Measurements from ENCODE around the gene NDFIP1.

DNA sequence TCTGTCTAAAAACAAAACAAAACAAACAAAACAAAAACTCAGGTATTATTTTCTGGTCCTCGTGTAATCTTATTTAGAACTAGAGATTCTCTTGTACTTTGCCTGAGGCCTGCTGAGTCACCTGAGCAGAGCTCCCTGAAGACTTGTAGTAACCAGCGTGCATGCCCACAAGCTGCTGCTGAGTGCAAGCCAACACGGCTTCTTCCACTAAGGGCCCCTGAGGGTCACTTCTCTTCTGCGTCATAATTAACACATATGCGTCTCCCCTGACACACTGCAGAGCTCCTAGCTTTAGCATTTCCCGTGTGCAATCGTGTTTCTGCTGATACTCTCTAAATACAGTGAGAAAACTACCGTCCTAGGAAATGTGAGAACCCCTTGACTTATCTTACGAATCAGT, 10.9 kb upstream of the NDFIP1 start:
- TF ChIP-seq CTCF (IDR thresholded peaks at IDR 0.05; ENCODE audit: poor library complexity) (no peak), EZH2 (IDR thresholded peaks at IDR 0.05; ENCODE audit: borderline replicate concordance) (no peak)
